ENCODE results near the gene STX10. TPM values are rescaled to one million over a fixed set of nuclear protein-coding genes. Genes with fewer than 3 reads are reported as not detected.

Gene STX10
- total RNA-seq, 1 experiment from 2014 or later: 43.6 TPM

DNA sequence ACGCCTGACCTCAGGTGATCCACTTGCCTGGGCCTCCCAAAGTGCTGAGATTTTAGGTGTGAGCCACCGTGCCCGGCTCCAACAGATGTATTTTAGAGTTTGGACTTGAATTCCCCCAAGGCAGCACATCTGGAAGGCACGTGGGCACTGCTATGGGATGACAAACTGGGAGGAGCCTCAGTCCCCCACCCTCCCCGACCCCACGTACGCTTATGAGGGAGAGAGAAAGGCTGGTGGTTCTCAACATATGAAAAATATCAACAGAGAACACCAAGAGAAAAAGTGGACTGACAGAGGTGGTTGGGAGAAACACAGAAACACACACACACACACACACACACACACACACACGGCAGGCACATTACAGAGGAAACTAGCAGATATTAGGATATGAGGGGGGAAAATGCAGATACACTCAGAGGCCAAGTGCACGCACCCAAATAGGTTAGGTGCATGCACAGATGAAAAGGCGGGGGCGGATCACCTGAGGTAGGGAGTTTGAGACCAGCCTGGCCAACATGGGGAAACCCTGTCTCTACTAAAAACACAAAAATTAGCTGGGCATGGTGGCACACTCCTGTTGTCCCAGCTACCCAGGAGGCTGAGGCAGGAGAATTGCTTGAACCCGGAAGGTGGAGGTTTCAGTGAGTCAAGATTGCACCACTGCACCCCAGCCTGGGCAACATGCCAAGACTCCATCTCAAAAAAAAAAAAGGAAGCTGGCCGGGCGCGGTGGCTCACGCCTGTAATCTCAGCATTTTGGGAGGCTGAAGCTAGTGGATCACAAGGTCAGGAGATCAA lies 3.2 kb downstream of the STX10 start:
- intact Hi-C loops (cut with micrococcal nuclease; ENCODE audit: unreplicated experiment): no loop called here
- no peak for ATAC-seq

GRCh38 chr19:13139633-13140311 lies 10.4 kb downstream of the STX10 start:
- H3K9me3 ChIP-seq (ENCODE audit: control insufficient read depth, insufficient read depth, low read depth, low read length): no peaks in the 10 kb centered on the region
- no peak for TF ChIP-seq POLR2AphosphoS5 (IDR thresholded peaks at IDR 0.05; ENCODE audit: low read depth, low read length)
- no peak for TF ChIP-seq SIN3A (IDR thresholded peaks at IDR 0.05; ENCODE audit: borderline replicate concordance, insufficient read depth, low read depth, low read length)
- TF ChIP-seq TCF7L2 (IDR thresholded peaks at IDR 0.05; ENCODE audit: low read depth, low read length): no peak
- TF ChIP-seq, protein P1, sequence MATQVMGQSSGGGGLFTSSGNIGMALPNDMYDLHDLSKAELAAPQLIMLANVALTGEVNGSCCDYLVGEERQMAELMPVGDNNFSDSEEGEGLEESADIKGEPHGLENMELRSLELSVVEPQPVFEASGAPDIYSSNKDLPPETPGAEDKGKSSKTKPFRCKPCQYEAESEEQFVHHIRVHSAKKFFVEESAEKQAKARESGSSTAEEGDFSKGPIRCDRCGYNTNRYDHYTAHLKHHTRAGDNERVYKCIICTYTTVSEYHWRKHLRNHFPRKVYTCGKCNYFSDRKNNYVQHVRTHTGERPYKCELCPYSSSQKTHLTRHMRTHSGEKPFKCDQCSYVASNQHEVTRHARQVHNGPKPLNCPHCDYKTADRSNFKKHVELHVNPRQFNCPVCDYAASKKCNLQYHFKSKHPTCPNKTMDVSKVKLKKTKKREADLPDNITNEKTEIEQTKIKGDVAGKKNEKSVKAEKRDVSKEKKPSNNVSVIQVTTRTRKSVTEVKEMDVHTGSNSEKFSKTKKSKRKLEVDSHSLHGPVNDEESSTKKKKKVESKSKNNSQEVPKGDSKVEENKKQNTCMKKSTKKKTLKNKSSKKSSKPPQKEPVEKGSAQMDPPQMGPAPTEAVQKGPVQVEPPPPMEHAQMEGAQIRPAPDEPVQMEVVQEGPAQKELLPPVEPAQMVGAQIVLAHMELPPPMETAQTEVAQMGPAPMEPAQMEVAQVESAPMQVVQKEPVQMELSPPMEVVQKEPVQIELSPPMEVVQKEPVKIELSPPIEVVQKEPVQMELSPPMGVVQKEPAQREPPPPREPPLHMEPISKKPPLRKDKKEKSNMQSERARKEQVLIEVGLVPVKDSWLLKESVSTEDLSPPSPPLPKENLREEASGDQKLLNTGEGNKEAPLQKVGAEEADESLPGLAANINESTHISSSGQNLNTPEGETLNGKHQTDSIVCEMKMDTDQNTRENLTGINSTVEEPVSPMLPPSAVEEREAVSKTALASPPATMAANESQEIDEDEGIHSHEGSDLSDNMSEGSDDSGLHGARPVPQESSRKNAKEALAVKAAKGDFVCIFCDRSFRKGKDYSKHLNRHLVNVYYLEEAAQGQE (IDR thresholded peaks at IDR 0.05; ENCODE audit: insufficient read depth in 1 of 2, low read depth in 2 of 2, low read length in 1 of 2): no peak
- no peak for TF ChIP-seq CTCF (IDR thresholded peaks at IDR 0.05)
- ATAC-seq: no peak
- no peaks in the 10 kb centered on the region for H3K4me1 ChIP-seq (ENCODE audit: control insufficient read depth, insufficient read depth, low read length)
- intact Hi-C loops (cut with micrococcal nuclease; ENCODE audit: unreplicated experiment): no loop called here
- in situ Hi-C loops (cut with HindIII; ENCODE audit: low pct_unique_long_range_greater_than_20kb, low sequenced_read_pairs): no loop called here
- no peaks in the 10 kb centered on the region; the same call in 1 of the 2 replicates for H3K36me3 ChIP-seq (ENCODE audit: control insufficient read depth, insufficient read depth, low read length)
- TSS peak; percentile 75 for BruUV-seq (replicated peaks)
- H3K27me3 ChIP-seq (ENCODE audit: control insufficient read depth, insufficient read depth, low read length): no peaks in the 10 kb centered on the region
- H3K27ac ChIP-seq (ENCODE audit: low read length): no peak overlapping the region
- no peak overlapping the region for H3K4me3 ChIP-seq (ENCODE audit: low read depth in 2 of 2, low read length in 2 of 2)
- CTCF ChIA-PET: no interaction called here
- DNase-seq (ENCODE audit: low read depth, low spot score): no peak
- POLR2A ChIA-PET: no interaction called here

More for the DNA sequence above, 3.2 kb downstream of the STX10 start:
- in situ Hi-C loops (cut with HindIII; ENCODE audit: low pct_unique_long_range_greater_than_20kb, low sequenced_read_pairs): no loop called here
- TF ChIP-seq POLR2AphosphoS5 (IDR thresholded peaks at IDR 0.05; ENCODE audit: low read depth, low read length) (no peak), SIN3A (IDR thresholded peaks at IDR 0.05; ENCODE audit: borderline replicate concordance, insufficient read depth, low read depth, low read length) (no peak)
- DNase-seq (ENCODE audit: low read depth, low spot score): no peak
- H3K27me3 ChIP-seq (ENCODE audit: control insufficient read depth, insufficient read depth, low read length): no peaks in the 10 kb centered on the region
- no peaks in the 10 kb centered on the region for H3K9me3 ChIP-seq (ENCODE audit: control insufficient read depth, insufficient read depth, low read depth, low read length)
- POLR2A ChIA-PET: no interaction called here
- no peak overlapping the region for H3K27ac ChIP-seq (ENCODE audit: low read length)
- H3K36me3 ChIP-seq (ENCODE audit: control insufficient read depth, insufficient read depth, low read length): peaks cover 6% of the 10 kb centered on the region; the same call in 1 of the 2 replicates
- no peak overlapping the region for H3K4me3 ChIP-seq (ENCODE audit: low read depth in 2 of 2, low read length in 2 of 2)
- no peaks in the 10 kb centered on the region for H3K4me1 ChIP-seq (ENCODE audit: control insufficient read depth, insufficient read depth, low read length)
- CTCF ChIA-PET: no interaction called here
- BruUV-seq (replicated peaks): no TSS peak

GRCh38 chr19:13138916-13139198 lies 11.3 kb downstream of the STX10 start:
- DNase-seq (ENCODE audit: low read depth, low spot score) (no peak), ATAC-seq (no peak)
- no peak overlapping the region for H3K27ac ChIP-seq (ENCODE audit: low read length)
- TF ChIP-seq, protein P1 (IDR thresholded peaks at IDR 0.05; ENCODE audit: insufficient read depth in 1 of 2, low read depth in 2 of 2, low read length in 1 of 2): no peak
- TF ChIP-seq TCF7L2 (IDR thresholded peaks at IDR 0.05; ENCODE audit: low read depth, low read length): no peak
- in situ Hi-C loops (cut with HindIII; ENCODE audit: low pct_unique_long_range_greater_than_20kb, low sequenced_read_pairs): no loop called here
- no peak overlapping the region for H3K4me3 ChIP-seq (ENCODE audit: low read depth in 2 of 2, low read length in 2 of 2)
- ChIA-PET CTCF (no interaction called here), POLR2A (no interaction called here)
- BruUV-seq (replicated peaks): no TSS peak
- H3K4me1 ChIP-seq (ENCODE audit: control insufficient read depth, insufficient read depth, low read length): no peaks in the 10 kb centered on the region
- H3K36me3 ChIP-seq (ENCODE audit: control insufficient read depth, insufficient read depth, low read length): no peaks in the 10 kb centered on the region; the same call in 1 of the 2 replicates
- intact Hi-C loops (cut with micrococcal nuclease; ENCODE audit: unreplicated experiment): no loop called here
- H3K27me3 ChIP-seq (ENCODE audit: control insufficient read depth, insufficient read depth, low read length): no peaks in the 10 kb centered on the region
- no peaks in the 10 kb centered on the region for H3K9me3 ChIP-seq (ENCODE audit: control insufficient read depth, insufficient read depth, low read depth, low read length)

Measured in Panc1 (cell line).